Panc1 (cell line): Measurements from ENCODE around the gene NACAD. TPM values are rescaled to one million over a fixed set of nuclear protein-coding genes. Genes with fewer than 3 reads are reported as not detected.

Experiments
- ATAC-seq: fragments of 200-7000 bp; cut with Tn5 transposase; 2 replicates; pipeline ENCODE4 v1.9.1; 2020; ENCODE audit warnings: mild to moderate bottlenecking, moderate library complexity
- BruUV-seq: library from RNA; stranded (reverse); fragments of 400-500 nt; replicated peaks from 2 replicates; lab custom pipeline; 2021; lab: Mats Ljungman, UMichigan
- CTCF ChIA-PET: fragments of 300-600 bp; sonication (Branson Sonifier 250); formaldehyde crosslinking; loops from one replicate; lab custom pipeline; 2022; ENCODE audit warnings: antibody characterized with exemption; lab: Charles Lee
- POLR2A ChIA-PET: fragments of 300-600 bp; sonication (Branson Sonifier 250); formaldehyde crosslinking; loops from one replicate; lab custom pipeline; 2022; ENCODE audit warnings: antibody characterized with exemption; lab: Charles Lee
- DNase-seq: peaks from one replicate; pipeline ENCODE4 v3.0.0-alpha.2; 2010; ENCODE audit warnings: low read depth, low spot score
- H3K27ac ChIP-seq: 2 replicates; pipeline ENCODE4 v1.5.1; 2011; ENCODE audit warnings: mild to moderate bottlenecking, low read length, inconsistent platforms
- H3K27me3 ChIP-seq: fragments of 200-500 bp; sonication (Bioruptor generic); 2 replicates; pipeline ENCODE4 v1.6.0; 2014; ENCODE audit warnings: low read length, inconsistent platforms; ENCODE audit not compliant: control insufficient read depth, insufficient read depth
- H3K36me3 ChIP-seq: fragments of 200-500 bp; sonication (Bioruptor generic); 2 replicates; pipeline ENCODE4 v1.5.1; 2014; ENCODE audit warnings: inconsistent platforms, mild to moderate bottlenecking, low read length, moderate library complexity; ENCODE audit not compliant: control insufficient read depth, insufficient read depth
- H3K4me1 ChIP-seq: 2 replicates; pipeline ENCODE4 v1.5.1; 2011; ENCODE audit warnings: inconsistent platforms, mild to moderate bottlenecking, low read length, moderate library complexity; ENCODE audit not compliant: control insufficient read depth, insufficient read depth
- H3K4me3 ChIP-seq, 2 experiments: 2 replicates each; pipeline ENCODE4 v1.5.1; 2011 to 2012; ENCODE audit warnings: low read depth in 2 of 2, low read length in 2 of 2, mild to moderate bottlenecking in 2 of 2, inconsistent platforms in 1 of 2, moderate library complexity in 1 of 2
- H3K9me3 ChIP-seq: fragments of 200-500 bp; sonication (Bioruptor generic); 2 replicates; pipeline ENCODE4 v1.5.1; 2014; ENCODE audit warnings: low read depth, mild to moderate bottlenecking, inconsistent platforms, low read length, moderate library complexity; ENCODE audit not compliant: control insufficient read depth, insufficient read depth
- POLR2AphosphoS5 ChIP-seq: IDR thresholded peaks from 2 replicates; pipeline ENCODE4 v1.6.1; 2012; ENCODE audit warnings: mild to moderate bottlenecking, low read depth, low read length, moderate library complexity
- SIN3A ChIP-seq: IDR thresholded peaks from 2 replicates; pipeline ENCODE4 v1.6.1; 2012; ENCODE audit warnings: low read depth, mild to moderate bottlenecking, low read length, moderate library complexity, borderline replicate concordance; ENCODE audit not compliant: insufficient read depth
- TCF7L2 ChIP-seq: IDR thresholded peaks from 2 replicates; pipeline ENCODE4 v1.6.1; 2011; ENCODE audit warnings: mild to moderate bottlenecking, low read depth, low read length, inconsistent platforms
- in situ Hi-C: cut with HindIII; loops from 2 replicates; pipeline ENCODE4 v1.10.0; 2016; ENCODE audit warnings: low sequenced_read_pairs, low pct_unique_long_range_greater_than_20kb
- intact Hi-C: fragments of 100-400 bp; cut with micrococcal nuclease; formaldehyde crosslinking; loops from one replicate; pipeline ENCODE4 v1.10.0; 2022; ENCODE audit not compliant: unreplicated experiment
- total RNA-seq: library from RNA; stranded (reverse); gene quantifications from one replicate; pipeline ENCODE4 v1.2.1, GENCODE V29; 2021; ENCODE audit not compliant: unreplicated experiment
- TF ChIP-seq, protein P1 (sequence below): fragments of 450-650 bp; IDR thresholded peaks from 2 replicates; pipeline ENCODE4 v1.5.1; 2017; ENCODE audit warnings: mild to moderate bottlenecking
- TF ChIP-seq, protein P2 (sequence below), 2 experiments: IDR thresholded peaks; 2 replicates each; pipeline ENCODE4 v1.6.1; 2011 to 2012; ENCODE audit warnings: low read depth in 2 of 2, control low read depth in 1 of 2, low read length in 1 of 2, mild to moderate bottlenecking in 1 of 2, moderate library complexity in 1 of 2; ENCODE audit not compliant: insufficient read depth in 1 of 2

Gene NACAD
- total RNA-seq, 1 experiment from 2014 or later: 5.3 TPM

DNA sequence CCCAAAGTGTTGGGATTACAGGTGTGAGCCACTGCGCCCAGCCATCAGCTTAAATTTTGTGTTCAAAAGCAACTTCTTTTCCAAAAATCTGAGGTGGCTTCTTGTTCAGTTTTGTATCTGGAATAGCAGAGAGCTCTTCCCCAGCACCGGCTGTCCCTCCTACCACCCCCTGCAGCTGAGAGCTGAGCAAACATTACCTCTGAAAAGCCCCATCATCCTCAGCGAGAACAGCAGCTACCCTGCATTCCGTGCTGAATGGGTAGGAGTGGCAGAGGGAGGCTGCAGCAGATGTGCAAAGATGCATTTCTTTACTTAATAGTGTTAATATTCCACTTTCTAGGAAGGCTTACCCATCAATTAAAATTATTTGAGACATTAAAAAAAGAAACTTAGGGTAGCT, 56.9 kb downstream of the NACAD start:
- in situ Hi-C loops (no loop called here), intact Hi-C loops (loop anchor here (10.0 kb wide), 1 partner anchor 1393 kb away; no protein-coding TSS in a partner anchor)
- H3K4me1 ChIP-seq: no peaks in the 10 kb centered on the region
- H3K27me3 ChIP-seq: no peaks in the 10 kb centered on the region
- H3K9me3 ChIP-seq: no peaks in the 10 kb centered on the region
- no peak overlapping the region for H3K27ac ChIP-seq
- H3K36me3 ChIP-seq: no peaks in the 10 kb centered on the region
- TF ChIP-seq TCF7L2 (no peak), POLR2AphosphoS5 (no peak), SIN3A (no peak)
- TF ChIP-seq, protein P1, sequence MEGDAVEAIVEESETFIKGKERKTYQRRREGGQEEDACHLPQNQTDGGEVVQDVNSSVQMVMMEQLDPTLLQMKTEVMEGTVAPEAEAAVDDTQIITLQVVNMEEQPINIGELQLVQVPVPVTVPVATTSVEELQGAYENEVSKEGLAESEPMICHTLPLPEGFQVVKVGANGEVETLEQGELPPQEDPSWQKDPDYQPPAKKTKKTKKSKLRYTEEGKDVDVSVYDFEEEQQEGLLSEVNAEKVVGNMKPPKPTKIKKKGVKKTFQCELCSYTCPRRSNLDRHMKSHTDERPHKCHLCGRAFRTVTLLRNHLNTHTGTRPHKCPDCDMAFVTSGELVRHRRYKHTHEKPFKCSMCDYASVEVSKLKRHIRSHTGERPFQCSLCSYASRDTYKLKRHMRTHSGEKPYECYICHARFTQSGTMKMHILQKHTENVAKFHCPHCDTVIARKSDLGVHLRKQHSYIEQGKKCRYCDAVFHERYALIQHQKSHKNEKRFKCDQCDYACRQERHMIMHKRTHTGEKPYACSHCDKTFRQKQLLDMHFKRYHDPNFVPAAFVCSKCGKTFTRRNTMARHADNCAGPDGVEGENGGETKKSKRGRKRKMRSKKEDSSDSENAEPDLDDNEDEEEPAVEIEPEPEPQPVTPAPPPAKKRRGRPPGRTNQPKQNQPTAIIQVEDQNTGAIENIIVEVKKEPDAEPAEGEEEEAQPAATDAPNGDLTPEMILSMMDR: no peak
- TF ChIP-seq, protein P2, sequence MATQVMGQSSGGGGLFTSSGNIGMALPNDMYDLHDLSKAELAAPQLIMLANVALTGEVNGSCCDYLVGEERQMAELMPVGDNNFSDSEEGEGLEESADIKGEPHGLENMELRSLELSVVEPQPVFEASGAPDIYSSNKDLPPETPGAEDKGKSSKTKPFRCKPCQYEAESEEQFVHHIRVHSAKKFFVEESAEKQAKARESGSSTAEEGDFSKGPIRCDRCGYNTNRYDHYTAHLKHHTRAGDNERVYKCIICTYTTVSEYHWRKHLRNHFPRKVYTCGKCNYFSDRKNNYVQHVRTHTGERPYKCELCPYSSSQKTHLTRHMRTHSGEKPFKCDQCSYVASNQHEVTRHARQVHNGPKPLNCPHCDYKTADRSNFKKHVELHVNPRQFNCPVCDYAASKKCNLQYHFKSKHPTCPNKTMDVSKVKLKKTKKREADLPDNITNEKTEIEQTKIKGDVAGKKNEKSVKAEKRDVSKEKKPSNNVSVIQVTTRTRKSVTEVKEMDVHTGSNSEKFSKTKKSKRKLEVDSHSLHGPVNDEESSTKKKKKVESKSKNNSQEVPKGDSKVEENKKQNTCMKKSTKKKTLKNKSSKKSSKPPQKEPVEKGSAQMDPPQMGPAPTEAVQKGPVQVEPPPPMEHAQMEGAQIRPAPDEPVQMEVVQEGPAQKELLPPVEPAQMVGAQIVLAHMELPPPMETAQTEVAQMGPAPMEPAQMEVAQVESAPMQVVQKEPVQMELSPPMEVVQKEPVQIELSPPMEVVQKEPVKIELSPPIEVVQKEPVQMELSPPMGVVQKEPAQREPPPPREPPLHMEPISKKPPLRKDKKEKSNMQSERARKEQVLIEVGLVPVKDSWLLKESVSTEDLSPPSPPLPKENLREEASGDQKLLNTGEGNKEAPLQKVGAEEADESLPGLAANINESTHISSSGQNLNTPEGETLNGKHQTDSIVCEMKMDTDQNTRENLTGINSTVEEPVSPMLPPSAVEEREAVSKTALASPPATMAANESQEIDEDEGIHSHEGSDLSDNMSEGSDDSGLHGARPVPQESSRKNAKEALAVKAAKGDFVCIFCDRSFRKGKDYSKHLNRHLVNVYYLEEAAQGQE (IDR thresholded peaks at IDR 0.05; ENCODE audit: insufficient read depth in 1 of 2, low read depth in 2 of 2, low read length in 1 of 2): no peak
- DNase-seq: no peak
- ChIA-PET POLR2A (interaction anchor here (0.6 kb wide), 1 partner anchor 8 kb away, joined by 10 read pairs; no protein-coding TSS in a partner anchor), CTCF (interaction anchor here (0.6 kb wide), 1 partner anchor 58 kb away, joined by 3 read pairs; no protein-coding TSS in a partner anchor)
- no TSS peak for BruUV-seq
- ATAC-seq: no peak
- H3K4me3 ChIP-seq: no peak overlapping the region

Other genes with a start within 250 kb of the NACAD start
- 319 TPM for gene H2AZ2, start 240.9 kb downstream of the NACAD start, total RNA-seq
- gene PURB, start 203.4 kb downstream of the NACAD start, total RNA-seq: 25.2 TPM
- 0.41 TPM for gene MYO1G, start 110.0 kb downstream of the NACAD start, total RNA-seq
- gene CCM2, start 88.8 kb downstream of the NACAD start, total RNA-seq: 97.1 TPM
- 149 TPM for gene TBRG4, start 22.7 kb upstream of the NACAD start, total RNA-seq
- 0.13 TPM for gene RAMP3, start 68.8 kb upstream of the NACAD start, total RNA-seq